ENCODE measurements around the gene PPEF2. TPM values are rescaled to one million over a fixed set of nuclear protein-coding genes. Genes with fewer than 3 reads are reported as not detected.
"Not testable (repeated sequence)": the region's sequence is repeated elsewhere in the genome, so short reads cannot be mapped to it uniquely, and the experiment has no call there.

Gene PPEF2
- total RNA-seq, 2 experiments from 2014 or later: 0.10 to 0.21 TPM

DNA sequence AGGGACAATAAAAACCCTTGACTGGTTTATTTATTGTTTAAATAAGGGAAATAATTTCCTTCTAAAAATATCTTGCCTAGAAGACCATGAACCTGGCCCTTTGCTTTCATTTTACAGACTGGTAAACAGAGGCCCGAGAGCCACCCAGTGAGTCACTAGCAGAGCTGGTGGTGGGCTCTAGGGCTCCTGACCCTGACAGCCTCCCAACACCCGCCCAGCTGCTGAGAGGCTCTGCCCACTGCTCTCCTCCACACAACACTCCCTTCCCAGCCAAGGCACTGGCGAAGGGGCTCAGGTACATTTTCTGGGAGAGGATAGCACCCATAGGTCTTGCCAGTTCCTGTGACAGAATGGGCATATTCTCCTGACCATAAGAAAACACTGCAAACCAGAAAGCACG is 18.1 kb upstream of the PPEF2 start:
- Mint-ChIP-seq H3K9me3 (no peaks in the 10 kb centered on the region), H3K4me3 (no peak overlapping the region), H3K27me3 (ENCODE audit: low read depth) (no peaks in the 10 kb centered on the region), H3K36me3 (ENCODE audit: low read depth) (peaks cover 23% of the 10 kb centered on the region), H3K4me1 (ENCODE audit: low read depth) (no peaks in the 10 kb centered on the region), H3K27ac (no peak overlapping the region)
- intact Hi-C loops (cut with micrococcal nuclease): no loop called here
- no peak for DNase-seq
- CTCF ChIA-PET: no interaction called here

GRCh38 chr4:75919920-75920319 is 17.7 kb upstream of the PPEF2 start:
- no peaks in the 10 kb centered on the region for H3K9me3 Mint-ChIP-seq
- H3K4me3 Mint-ChIP-seq: no peak overlapping the region
- DNase-seq: no peak
- H3K36me3 Mint-ChIP-seq (ENCODE audit: low read depth): peaks cover 22% of the 10 kb centered on the region
- CTCF ChIA-PET: no interaction called here
- H3K4me1 Mint-ChIP-seq (ENCODE audit: low read depth): no peaks in the 10 kb centered on the region
- H3K27ac Mint-ChIP-seq: no peak overlapping the region
- H3K27me3 Mint-ChIP-seq (ENCODE audit: low read depth): no peaks in the 10 kb centered on the region
- intact Hi-C loops (cut with micrococcal nuclease): no loop called here

- Mint-ChIP-seq H3K4me1 (ENCODE audit: low read depth) (no peaks in the 10 kb centered on the region), H3K27ac (no peak overlapping the region), H3K9me3 (peaks cover 3% of the 10 kb centered on the region), H3K4me3 (no peak overlapping the region), H3K27me3 (ENCODE audit: low read depth) (no peaks in the 10 kb centered on the region), H3K36me3 (ENCODE audit: low read depth) (peaks cover 26% of the 10 kb centered on the region)
- CTCF ChIA-PET: interaction anchor here (0.6 to 1.8 kb wide), 15 partner anchors 8 to 1000 kb away, joined by 3 to 16 read pairs (median 4); partner anchors contain the start of gene NAAA
- intact Hi-C loops (cut with micrococcal nuclease): loop anchor here (1.0 to 2.0 kb wide), 4 partner anchors 25 to 171 kb away; partner anchors contain the start of genes NAAA and SDAD1
- peak; percentile 43 for DNase-seq
These were observed 13.9 kb upstream of the PPEF2 start for GRCh38 chr4:75916091-75916661.

- Mint-ChIP-seq H3K4me3 (no peak overlapping the region), H3K27ac (no peak overlapping the region), H3K9me3 (peaks cover 13% of the 10 kb centered on the region), H3K4me1 (ENCODE audit: low read depth) (no peaks in the 10 kb centered on the region), H3K36me3 (ENCODE audit: low read depth) (peaks cover 31% of the 10 kb centered on the region), H3K27me3 (ENCODE audit: low read depth) (no peaks in the 10 kb centered on the region)
- intact Hi-C loops (cut with micrococcal nuclease): no loop called here
- DNase-seq: no peak
- CTCF ChIA-PET: interaction anchor here (0.9 to 5.1 kb wide), 3 partner anchors 11 to 189 kb away, joined by 3 to 33 read pairs (median 3); partner anchors contain the start of gene USO1
These were observed 10.7 kb upstream of the PPEF2 start for GRCh38 chr4:75912968-75913367.

DNA sequence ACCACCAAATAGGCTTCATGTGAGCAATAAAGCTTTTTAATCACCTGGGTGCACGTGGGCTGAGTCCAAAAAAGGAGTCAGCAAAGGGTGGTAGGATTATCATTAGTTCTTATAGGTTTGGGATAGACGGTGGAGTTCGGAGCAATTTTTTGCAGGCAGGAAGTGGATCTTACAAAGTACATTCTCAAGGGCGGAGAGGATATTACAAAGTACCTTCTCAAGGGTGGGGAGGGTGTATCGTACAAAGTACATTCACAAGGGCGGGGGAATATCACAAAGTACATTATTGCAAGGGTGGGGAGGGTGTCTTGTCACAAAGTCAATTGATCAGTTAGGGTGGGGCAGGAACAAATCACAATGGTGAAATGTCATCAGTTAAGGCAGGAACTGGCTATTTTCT is 8.6 kb upstream of the PPEF2 start:
- DNase-seq; H3K27me3 Mint-ChIP-seq (ENCODE audit: low read depth); H3K4me3 Mint-ChIP-seq; H3K27ac Mint-ChIP-seq; intact Hi-C loops (cut with micrococcal nuclease); H3K4me1 Mint-ChIP-seq (ENCODE audit: low read depth): not testable (repeated sequence)
- Mint-ChIP-seq H3K36me3 (ENCODE audit: low read depth) (peaks cover 27% of the 10 kb centered on the region), H3K9me3 (peaks cover 13% of the 10 kb centered on the region)
- CTCF ChIA-PET: interaction anchor here (5.1 kb wide), 1 partner anchor 16 kb away, joined by 33 read pairs; no protein-coding TSS in a partner anchor

DNA sequence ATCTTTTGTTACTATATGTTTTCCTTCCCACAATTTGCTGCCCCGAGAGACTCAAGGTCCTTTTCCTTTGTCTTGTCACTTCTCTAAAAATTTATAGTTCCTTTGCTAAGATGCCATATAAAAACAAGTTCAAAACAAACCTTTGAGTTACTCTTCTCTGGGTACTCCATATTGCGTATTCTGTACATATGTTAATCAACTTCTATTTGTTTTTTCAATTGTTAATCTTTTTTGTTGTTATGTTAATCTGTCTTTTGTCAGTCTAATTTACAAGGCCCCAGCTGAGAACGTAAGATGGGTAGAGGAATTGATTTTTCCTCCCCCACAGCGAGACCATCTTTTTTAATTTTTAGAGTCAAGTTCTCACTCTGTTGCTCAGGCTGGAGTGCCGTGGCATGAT is 7.2 kb upstream of the PPEF2 start:
- intact Hi-C loops (cut with micrococcal nuclease): no loop called here
- CTCF ChIA-PET: interaction anchor here (0.7 to 5.1 kb wide), 4 partner anchors 8 to 15 kb away, joined by 3 to 33 read pairs (median 4); no protein-coding TSS in a partner anchor
- H3K9me3 Mint-ChIP-seq: peaks cover 13% of the 10 kb centered on the region
- no peaks in the 10 kb centered on the region for H3K27me3 Mint-ChIP-seq (ENCODE audit: low read depth)
- H3K36me3 Mint-ChIP-seq (ENCODE audit: low read depth): peaks cover 27% of the 10 kb centered on the region
- H3K27ac Mint-ChIP-seq: no peak overlapping the region
- no peak for DNase-seq
- no peaks in the 10 kb centered on the region for H3K4me1 Mint-ChIP-seq (ENCODE audit: low read depth)
- H3K4me3 Mint-ChIP-seq: no peak overlapping the region

- DNase-seq: no peak
- Mint-ChIP-seq H3K27ac (no peak overlapping the region), H3K27me3 (ENCODE audit: low read depth) (peaks cover 3% of the 10 kb centered on the region), H3K4me1 (ENCODE audit: low read depth) (no peaks in the 10 kb centered on the region), H3K4me3 (no peak overlapping the region), H3K9me3 (peaks cover 13% of the 10 kb centered on the region), H3K36me3 (ENCODE audit: low read depth) (peaks cover 24% of the 10 kb centered on the region)
- intact Hi-C loops (cut with micrococcal nuclease): no loop called here
- CTCF ChIA-PET: interaction anchor here (0.6 to 1.6 kb wide), 4 partner anchors 11 to 202 kb away, joined by 3 to 5 read pairs (median 4); no protein-coding TSS in a partner anchor
These were observed 6.3 kb upstream of the PPEF2 start for GRCh38 chr4:75908555-75908954.

DNA sequence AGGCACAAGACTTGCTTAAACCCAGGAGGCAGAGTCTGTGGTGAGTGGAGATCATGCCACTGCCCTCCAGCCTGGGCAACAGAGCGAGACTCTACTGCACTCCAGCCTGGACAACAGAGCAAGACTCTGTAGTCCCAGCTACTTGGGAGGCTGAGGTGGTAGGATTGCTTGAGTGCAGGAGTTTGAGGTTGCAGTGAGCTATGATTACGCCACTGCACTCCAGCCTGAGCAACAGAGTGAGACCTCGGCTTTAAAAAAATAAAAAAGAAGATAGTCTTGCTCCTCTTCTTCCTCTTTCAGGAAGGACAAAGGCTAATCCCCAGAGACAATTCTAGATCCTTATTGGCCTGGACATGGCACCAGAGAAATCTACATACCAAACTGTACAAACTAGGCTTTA is 5.7 kb upstream of the PPEF2 start:
- no peaks in the 10 kb centered on the region for H3K4me1 Mint-ChIP-seq (ENCODE audit: low read depth)
- H3K27ac Mint-ChIP-seq: no peak overlapping the region
- H3K27me3 Mint-ChIP-seq (ENCODE audit: low read depth): peaks cover 3% of the 10 kb centered on the region
- DNase-seq: no peak
- peaks cover 13% of the 10 kb centered on the region for H3K9me3 Mint-ChIP-seq
- H3K4me3 Mint-ChIP-seq: no peak overlapping the region
- CTCF ChIA-PET: interaction anchor here (0.6 to 1.6 kb wide), 4 partner anchors 11 to 163 kb away, joined by 3 to 4 read pairs (median 3); no protein-coding TSS in a partner anchor
- intact Hi-C loops (cut with micrococcal nuclease): no loop called here
- peaks cover 20% of the 10 kb centered on the region for H3K36me3 Mint-ChIP-seq (ENCODE audit: low read depth)

DNA sequence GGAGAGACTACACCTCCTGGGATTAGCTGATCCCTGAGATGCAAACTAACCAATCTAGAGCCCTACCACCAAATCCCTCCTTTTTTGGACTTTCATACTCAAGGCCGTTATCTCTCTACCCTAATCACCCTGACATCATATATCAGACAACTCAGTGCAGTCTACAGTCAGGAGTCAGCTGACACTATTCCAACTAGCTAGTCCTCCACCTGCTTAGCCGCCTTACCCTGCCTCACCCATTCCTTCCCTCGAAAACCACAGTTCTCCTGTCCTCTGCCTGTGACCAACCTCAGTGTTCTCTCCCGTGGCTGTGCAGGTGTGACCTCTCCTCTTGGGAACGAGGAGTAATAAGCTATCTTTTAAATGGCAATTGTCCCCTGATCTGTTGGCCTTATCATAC is 1.8 kb upstream of the PPEF2 start:
- Mint-ChIP-seq H3K36me3 (ENCODE audit: low read depth) (no peaks in the 10 kb centered on the region), H3K4me3 (no peak overlapping the region), H3K9me3 (no peaks in the 10 kb centered on the region), H3K27ac (no peak overlapping the region), H3K4me1 (ENCODE audit: low read depth) (no peaks in the 10 kb centered on the region), H3K27me3 (ENCODE audit: low read depth) (peaks cover 3% of the 10 kb centered on the region)
- CTCF ChIA-PET: interaction anchor here (1.0 to 1.7 kb wide), 5 partner anchors 8 to 275 kb away, joined by 3 to 13 read pairs (median 4); no protein-coding TSS in a partner anchor
- intact Hi-C loops (cut with micrococcal nuclease): no loop called here
- DNase-seq: no peak

DNA sequence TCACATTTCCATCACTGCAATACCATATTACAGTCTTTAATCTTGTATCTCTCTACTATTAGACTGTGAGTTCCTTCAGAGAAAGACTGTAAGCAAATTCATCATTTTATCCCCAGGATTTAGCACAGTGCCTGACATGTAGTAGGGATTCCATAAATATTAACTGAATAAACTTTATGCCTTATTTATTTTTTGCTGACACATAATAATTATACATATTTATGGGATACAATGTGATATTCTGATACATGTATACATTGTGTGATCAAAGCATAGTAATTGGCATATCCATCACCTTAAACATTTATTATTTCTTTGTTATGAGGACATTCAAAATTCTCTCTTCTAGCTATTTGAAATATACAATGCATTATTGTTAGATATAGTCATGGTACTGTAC is 3.7 kb downstream of the PPEF2 start:
- Mint-ChIP-seq H3K9me3 (peaks cover 2% of the 10 kb centered on the region), H3K27me3 (ENCODE audit: low read depth) (no peaks in the 10 kb centered on the region), H3K4me1 (ENCODE audit: low read depth) (no peaks in the 10 kb centered on the region), H3K27ac (no peak overlapping the region), H3K4me3 (no peak overlapping the region), H3K36me3 (ENCODE audit: low read depth) (no peaks in the 10 kb centered on the region)
- DNase-seq: no peak
- CTCF ChIA-PET: no interaction called here
- intact Hi-C loops (cut with micrococcal nuclease): loop anchor here (5.0 kb wide), 1 partner anchor 99 kb away; no protein-coding TSS in a partner anchor

GRCh38 chr4:75895744-75896314 is 6.4 kb downstream of the PPEF2 start:
- H3K36me3 Mint-ChIP-seq (ENCODE audit: low read depth): no peaks in the 10 kb centered on the region
- no peak overlapping the region for H3K4me3 Mint-ChIP-seq
- H3K4me1 Mint-ChIP-seq (ENCODE audit: low read depth): no peaks in the 10 kb centered on the region
- intact Hi-C loops (cut with micrococcal nuclease): loop anchor here (1.0 to 5.0 kb wide), 4 partner anchors 44 to 191 kb away; no protein-coding TSS in a partner anchor
- CTCF ChIA-PET: interaction anchor here (0.6 to 3.4 kb wide), 26 partner anchors 8 to 1138 kb away, joined by 3 to 33 read pairs (median 5); partner anchors contain the start of genes NAAA and NUP54
- peaks cover 2% of the 10 kb centered on the region for H3K9me3 Mint-ChIP-seq
- H3K27ac Mint-ChIP-seq: no peak overlapping the region
- H3K27me3 Mint-ChIP-seq (ENCODE audit: low read depth): no peaks in the 10 kb centered on the region
- DNase-seq: peak; percentile 18

DNA sequence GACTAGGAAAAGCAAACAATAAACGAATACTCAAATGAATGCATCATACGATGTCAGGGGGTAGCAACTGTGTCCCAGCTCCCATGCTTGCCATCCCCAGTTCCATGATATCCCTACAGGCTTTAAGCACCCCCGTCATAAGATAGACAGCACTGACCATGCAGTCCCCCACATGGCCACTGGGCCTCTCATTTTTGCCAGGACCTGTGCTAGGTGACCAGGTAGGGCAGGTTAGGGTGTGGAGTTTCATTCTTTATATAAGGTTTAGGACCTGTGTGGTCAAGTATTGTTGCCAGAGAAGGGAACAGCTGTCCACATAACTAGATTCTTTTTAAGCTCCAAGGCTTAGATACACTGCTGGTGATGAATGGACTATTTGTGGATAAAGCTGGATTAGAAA is 9.7 kb downstream of the PPEF2 start:
- no peak overlapping the region for H3K4me3 Mint-ChIP-seq
- DNase-seq: no peak
- no peak overlapping the region for H3K27ac Mint-ChIP-seq
- CTCF ChIA-PET: interaction anchor here (0.6 to 1.2 kb wide), 2 partner anchors 45 to 104 kb away, joined by 3 read pairs; no protein-coding TSS in a partner anchor
- no peaks in the 10 kb centered on the region for H3K27me3 Mint-ChIP-seq (ENCODE audit: low read depth)
- no peaks in the 10 kb centered on the region for H3K36me3 Mint-ChIP-seq (ENCODE audit: low read depth)
- H3K9me3 Mint-ChIP-seq: no peaks in the 10 kb centered on the region
- H3K4me1 Mint-ChIP-seq (ENCODE audit: low read depth): no peaks in the 10 kb centered on the region
- intact Hi-C loops (cut with micrococcal nuclease): no loop called here
